Measurements from ENCODE around the gene ARHGAP26. TPM values are rescaled to one million over a fixed set of nuclear protein-coding genes. Genes with fewer than 3 reads are reported as not detected.

ARHGAP26 gene
- total RNA-seq, 4 donors from 2014 or later: 22.3 to 40.7 (median 28.2) TPM

- Histone ChIP-seq H3K36me3 (no peaks in the 10 kb centered on the region), H3K4me3 (no peak overlapping the region), H3K27ac (replicated peaks in 1 of 4) (peak overlapping the region in 2 of 4 donors; percentile 40 to 42), H3K27me3 (no peaks in the 10 kb centered on the region), H3K4me1 (peaks cover 58 to 74% (median 62%) of the 10 kb centered on the region in 4 donors), H3K9me3 (no peaks in the 10 kb centered on the region)
- intact Hi-C loops (cut with DNase I): no loop called here
- TF ChIP-seq POLR2AphosphoS5 (IDR thresholded peaks at IDR 0.05) (no peak), POLR2A (IDR thresholded peaks at IDR 0.05; ENCODE audit: low read depth) (no peak), EP300 (IDR thresholded peaks at IDR 0.05) (no peak), CTCF (IDR thresholded peaks at IDR 0.05) (no peak)
- DNase-seq (ENCODE audit: extremely low spot score): no peak
Measured at GRCh38 chr5:142846406-142846805, 76.2 kb downstream of the ARHGAP26 start.

- DNase-seq (ENCODE audit: extremely low spot score): no peak
- H3K4me3 ChIP-seq: no peak overlapping the region
- no peaks in the 10 kb centered on the region for H3K36me3 ChIP-seq
- H3K4me1 ChIP-seq: peaks cover 57 to 74% (median 62%) of the 10 kb centered on the region in 4 donors
- H3K9me3 ChIP-seq: no peaks in the 10 kb centered on the region
- 88% methylated on average over 7 of the region's 7 CpGs for WGBS
- no peaks in the 10 kb centered on the region for H3K27me3 ChIP-seq
- TF ChIP-seq EP300 (IDR thresholded peaks at IDR 0.05) (no peak), POLR2AphosphoS5 (IDR thresholded peaks at IDR 0.05) (no peak), POLR2A (IDR thresholded peaks at IDR 0.05; ENCODE audit: low read depth) (no peak), CTCF (IDR thresholded peaks at IDR 0.05) (no peak)
- intact Hi-C loops (cut with DNase I): no loop called here
- H3K27ac ChIP-seq (replicated peaks in 1 of 4): no peak overlapping the region
Measured at GRCh38 chr5:142847898-142848790, 78.0 kb downstream of the ARHGAP26 start.

- H3K4me1 ChIP-seq: peaks cover 54 to 67% (median 58%) of the 10 kb centered on the region in 4 donors
- 94% methylated on average over 3 of the region's 3 CpGs for WGBS
- no peaks in the 10 kb centered on the region for H3K27me3 ChIP-seq
- no peak overlapping the region for H3K27ac ChIP-seq (replicated peaks in 1 of 4)
- intact Hi-C loops (cut with DNase I): no loop called here
- H3K36me3 ChIP-seq: no peaks in the 10 kb centered on the region
- no peak for TF ChIP-seq CTCF (IDR thresholded peaks at IDR 0.05)
- no peak for TF ChIP-seq POLR2AphosphoS5 (IDR thresholded peaks at IDR 0.05)
- no peak for TF ChIP-seq POLR2A (IDR thresholded peaks at IDR 0.05; ENCODE audit: low read depth)
- no peak for TF ChIP-seq EP300 (IDR thresholded peaks at IDR 0.05)
- no peak for DNase-seq (ENCODE audit: extremely low spot score)
- no peaks in the 10 kb centered on the region for H3K9me3 ChIP-seq
- no peak overlapping the region for H3K4me3 ChIP-seq
Measured at GRCh38 chr5:142849466-142849865, 79.3 kb downstream of the ARHGAP26 start.

DNA sequence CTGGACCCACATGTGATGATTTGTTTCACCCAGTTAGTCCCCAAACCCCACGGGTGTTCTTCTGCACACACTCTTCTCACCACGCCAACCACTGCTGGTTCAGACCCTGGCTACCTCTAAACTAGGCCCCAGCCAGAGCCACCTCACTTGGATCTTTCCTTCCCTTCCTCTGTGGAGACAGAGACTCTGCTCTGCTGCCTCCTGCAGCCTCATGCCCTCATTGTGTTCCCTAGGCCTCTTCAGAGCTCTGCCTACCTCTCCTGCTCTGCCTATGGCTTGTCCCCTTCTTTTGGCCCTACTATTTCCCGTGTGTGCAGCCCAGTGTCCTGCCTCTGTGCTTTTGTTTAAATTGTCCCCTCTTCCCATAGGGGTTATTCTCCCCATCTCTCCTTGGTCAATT is 79.7 kb downstream of the ARHGAP26 start:
- H3K27me3 ChIP-seq: no peaks in the 10 kb centered on the region
- H3K27ac ChIP-seq (replicated peaks in 1 of 4): no peak overlapping the region
- WGBS: 81% methylated on average over 3 of the region's 3 CpGs
- intact Hi-C loops (cut with DNase I): no loop called here
- H3K4me1 ChIP-seq: peaks cover 50 to 63% (median 58%) of the 10 kb centered on the region in 4 donors
- TF ChIP-seq POLR2AphosphoS5 (IDR thresholded peaks at IDR 0.05): no peak
- no peak for TF ChIP-seq CTCF (IDR thresholded peaks at IDR 0.05)
- TF ChIP-seq POLR2A (IDR thresholded peaks at IDR 0.05; ENCODE audit: low read depth): no peak
- TF ChIP-seq EP300 (IDR thresholded peaks at IDR 0.05): no peak
- H3K9me3 ChIP-seq: no peaks in the 10 kb centered on the region
- no peak for DNase-seq (ENCODE audit: extremely low spot score)
- no peak overlapping the region for H3K4me3 ChIP-seq
- H3K36me3 ChIP-seq: no peaks in the 10 kb centered on the region
